Measurements from ENCODE around the gene BAHCC1. TPM values are rescaled to one million over a fixed set of nuclear protein-coding genes. Genes with fewer than 3 reads are reported as not detected.

BAHCC1 gene
- total and polyA plus RNA-seq, 2 of the 8 experiments (the other 6 are each of a cell fraction or from before 2014, with no cell fraction given): 0.26 to 0.58 TPM

DNA sequence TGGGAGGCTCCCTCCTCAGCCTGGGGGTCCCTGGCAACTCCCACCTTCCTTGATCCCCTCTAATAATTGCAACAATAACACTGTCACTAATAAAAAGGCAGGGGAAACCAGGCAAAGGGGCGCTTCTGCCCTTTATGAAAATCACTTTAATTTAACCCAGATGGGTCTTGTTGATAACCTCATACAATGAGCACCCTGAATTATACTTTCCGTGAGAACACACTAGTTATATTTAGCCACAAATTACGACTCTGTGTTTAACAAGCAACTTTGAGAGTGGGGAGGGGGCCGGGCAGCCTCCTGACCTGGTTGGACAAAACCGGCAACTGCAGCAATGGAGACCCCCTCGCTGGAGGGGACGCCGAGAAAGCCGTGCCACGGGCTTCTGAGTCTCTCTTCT is 5.7 kb upstream of the BAHCC1 start:
- H3K4me1 ChIP-seq (replicated peaks in 1 of 4; ENCODE audit: control insufficient read depth in 3 of 4, insufficient read depth in 4 of 4, low read length in 3 of 4): peaks cover under 1 to 42% (median 27%) of the 10 kb centered on the region in 4 experiments
- ChIA-PET POLR2A (ENCODE audit: partially characterized antibody) (no interaction called here), CTCF (ENCODE audit: partially characterized antibody) (no interaction called here)
- H3K4me3 ChIP-seq (ENCODE audit: extremely low read depth in 1 of 4, insufficient read depth in 2 of 4, low read depth in 3 of 4, low read length in 4 of 4): no peak overlapping the region
- 37% methylated on average over 10 of the region's 10 CpGs; no CpG with 5 or more reads in 1 of the 2 experiments for WGBS, 2 experiments (ENCODE audit: extremely low coverage in 1 of 2, insufficient coverage in 1 of 2, insufficient read length in 1 of 2, insufficient replicate concordance in 2 of 2, low coverage in 1 of 2, low lambda C conversion rate in 2 of 2, missing lambda C conversion rate in 1 of 2)
- no peak overlapping the region for H3K56ac ChIP-seq (replicated peaks; ENCODE audit: insufficient read length, low read depth, low read length)
- H3K9me3 ChIP-seq (ENCODE audit: insufficient read depth in 2 of 2, low read depth in 1 of 2, low read length in 1 of 2): no peaks in the 10 kb centered on the region
- no peak for FAIRE-seq
- no peak overlapping the region for H2BK120ac ChIP-seq (replicated peaks; ENCODE audit: low read depth, low read length)
- no peak overlapping the region for H2BK12ac ChIP-seq (ENCODE audit: low read depth, low read length)
- H3K14ac ChIP-seq (ENCODE audit: insufficient read length): no peak overlapping the region
- H2BK15ac ChIP-seq (ENCODE audit: low read length): no peak overlapping the region
- H3K23ac ChIP-seq (ENCODE audit: insufficient read length): no peak overlapping the region
- H2BK20ac ChIP-seq (ENCODE audit: low read length): no peak overlapping the region
- no peaks in the 10 kb centered on the region; a peak in 1 of 8 replicates for H3K36me3 ChIP-seq (ENCODE audit: control insufficient read depth in 2 of 4, insufficient read depth in 4 of 4, low read length in 3 of 4)
- H3K27ac ChIP-seq (ENCODE audit: low read depth, low read length): no peak overlapping the region
- no peak overlapping the region for H3K4ac ChIP-seq (replicated peaks; ENCODE audit: insufficient read length, low read depth, low read length)
- H3K4me2 ChIP-seq (ENCODE audit: insufficient read depth in 1 of 2, low read depth in 2 of 2, low read length in 2 of 2): no peak overlapping the region; a peak in 1 of 4 replicates
- no peak overlapping the region for H4K5ac ChIP-seq (ENCODE audit: insufficient read length, low read depth, low read length)
- no peaks in the 10 kb centered on the region for H3K79me2 ChIP-seq (ENCODE audit: control insufficient read depth in 1 of 2, insufficient read depth in 2 of 2, low read length in 2 of 2)
- H3K23me2 ChIP-seq (ENCODE audit: low read depth, low read length): peaks cover 15% of the 10 kb centered on the region; the same call in 1 of the 2 replicates
- no peak overlapping the region for H3K9ac ChIP-seq (replicated peaks in 1 of 4; ENCODE audit: extremely low read depth in 1 of 4, low read depth in 3 of 4, low read length in 3 of 4)
- H4K8ac ChIP-seq (ENCODE audit: extremely low read depth, insufficient read depth, low read length): no peak overlapping the region
- peaks cover 68 to 87% (median 85%) of the 10 kb centered on the region in 4 experiments for H3K27me3 ChIP-seq (replicated peaks in 1 of 4; ENCODE audit: control insufficient read depth in 3 of 4, extremely low read depth in 1 of 4, insufficient read depth in 3 of 4, low read length in 3 of 4)
- H3K18ac ChIP-seq (ENCODE audit: extremely low read depth, low read length): 0 out of 2 replicates have a peak overlapping the region, but pooled peaks have one; percentile 19
- H2AFZ ChIP-seq (ENCODE audit: low read length): no peak overlapping the region
- no peaks in the 10 kb centered on the region for H3K79me1 ChIP-seq (ENCODE audit: low read depth, low read length)
- no peak overlapping the region for H2BK5ac ChIP-seq (ENCODE audit: low read depth, low read length)
- H4K20me1 ChIP-seq (replicated peaks in 1 of 2; ENCODE audit: control insufficient read depth in 1 of 2, insufficient read depth in 2 of 2, low read length in 2 of 2): peaks cover 20 to 28% of the 10 kb centered on the region in 2 experiments
- H4K91ac ChIP-seq (replicated peaks; ENCODE audit: insufficient read length, low read length): no peak overlapping the region
- DNase-seq (ENCODE audit: low read depth in 1 of 2, low spot score in 2 of 2): no peak
- no peak overlapping the region for H2AK5ac ChIP-seq (ENCODE audit: low read depth, low read length)
- TF ChIP-seq TEAD4 (IDR thresholded peaks at IDR 0.05; ENCODE audit: low read depth, low read length) (no peak), TAF1 (IDR thresholded peaks at IDR 0.05; ENCODE audit: low read depth, low read length) (no peak), SIX5 (IDR thresholded peaks at IDR 0.05; ENCODE audit: low read depth, low read length) (no peak), CREB1 (IDR thresholded peaks at IDR 0.05) (no peak), TBP (IDR thresholded peaks at IDR 0.05; ENCODE audit: low read depth, low read length) (no peak), CTBP2 (IDR thresholded peaks at IDR 0.05; ENCODE audit: borderline replicate concordance, insufficient read depth, insufficient read length, low read length) (no peak), NRF1 (IDR thresholded peaks at IDR 0.05; ENCODE audit: low read depth, low read length) (no peak), BRCA1 (IDR thresholded peaks at IDR 0.05; ENCODE audit: low read depth, low read length) (no peak), PHF8 (conservative IDR thresholded peaks at IDR 0.05; ENCODE audit: low read depth, low read length) (no peak), EGR1 (IDR thresholded peaks at IDR 0.05; ENCODE audit: borderline replicate concordance, low read depth, low read length) (no peak)

All from H1 (cell line).